Esophagus squamous epithelium (tissue), 5 donors: Measurements from ENCODE around the gene NOTCH4. TPM values are rescaled to one million over a fixed set of nuclear protein-coding genes. Genes with fewer than 3 reads are reported as not detected.
"Not testable (repeated sequence)": the region's sequence is repeated elsewhere in the genome, so short reads cannot be mapped to it uniquely, and the experiment has no call there.

Experiments used
- DNase-seq: peaks from one replicate; lab custom pipeline; 2025; lab: John Stamatoyannopoulos, UW
- H3K27ac ChIP-seq, 4 donors: fragments of 200-600 bp; sonication (generic); one replicate each; pipeline ENCODE4 v1.5.1; 2016 to 2019; ENCODE audit warnings: mild to moderate bottlenecking in 1 of 4
- H3K27me3 ChIP-seq, 4 donors: fragments of 200-600 bp; sonication (generic); 1 replicate in 3 of 4; 2 replicates in 1 of 4; pipeline versions ENCODE4 v1.5.1 to v1.6.0; 2017 to 2021; ENCODE audit warnings: antibody characterized with exemption in 1 of 4
- H3K36me3 ChIP-seq, 3 donors: fragments of 200-600 bp; sonication (generic); one replicate each; pipeline ENCODE4 v1.5.1; 2016 to 2019
- H3K4me1 ChIP-seq, 3 donors: fragments of 200-600 bp; sonication (generic); one replicate each; pipeline ENCODE4 v1.5.1; 2017 to 2019
- H3K4me3 ChIP-seq, 4 donors: fragments of 200-600 bp; sonication (generic); 1 replicate in 3 of 4; 2 replicates in 1 of 4; pipeline ENCODE4 v1.5.1; 2016 to 2019; ENCODE audit warnings: mild to moderate bottlenecking in 2 of 4, moderate library complexity in 1 of 4
- H3K9me3 ChIP-seq, 3 donors: fragments of 200-600 bp; sonication (generic); one replicate each; pipeline ENCODE4 v1.5.1; 2016 to 2019
- POLR2A ChIP-seq, 4 donors: fragments of 450-650 bp; IDR thresholded peaks; one replicate each; pipeline ENCODE4 v1.6.1; 2017; ENCODE audit warnings: antibody characterized with exemption in 4 of 4, mild to moderate bottlenecking in 4 of 4, moderate library complexity in 3 of 4
- WGBS, 2 donors: methylation state at CpG; one replicate each; pipeline ENCODE4 v1.1.5; 2018; 5-methylcytosine and 5-hydroxymethylcytosine counted together
- intact Hi-C: fragments of 100-400 bp; cut with DNase I; formaldehyde crosslinking; loops from one replicate; pipeline ENCODE4 v1.15.0; 2022
- total RNA-seq, 4 donors: library from RNA; depleted of rRNA; stranded (reverse); fragments of >200 nt; gene quantifications; one replicate each; pipeline ENCODE4 v1.1.0, GENCODE V29; 2016
- TF ChIP-seq, protein P1 (sequence below), 6 experiments: fragments of 450-650 bp in 4 of 6; fragments of 200-600 bp in 2 of 6; sonication (generic) in 2 of 6; IDR thresholded peaks; one replicate each; pipeline ENCODE4 v1.5.1; 2016 to 2019; ENCODE audit warnings: antibody characterized with exemption in 6 of 6, mild to moderate bottlenecking in 4 of 6, moderate library complexity in 4 of 6
- donor health status: DM: yes; HTN: yes; CAD: no.

The NOTCH4 gene
- total RNA-seq, 4 donors from 2014 or later: 4.7 to 13.2 (median 5.9) TPM

DNA sequence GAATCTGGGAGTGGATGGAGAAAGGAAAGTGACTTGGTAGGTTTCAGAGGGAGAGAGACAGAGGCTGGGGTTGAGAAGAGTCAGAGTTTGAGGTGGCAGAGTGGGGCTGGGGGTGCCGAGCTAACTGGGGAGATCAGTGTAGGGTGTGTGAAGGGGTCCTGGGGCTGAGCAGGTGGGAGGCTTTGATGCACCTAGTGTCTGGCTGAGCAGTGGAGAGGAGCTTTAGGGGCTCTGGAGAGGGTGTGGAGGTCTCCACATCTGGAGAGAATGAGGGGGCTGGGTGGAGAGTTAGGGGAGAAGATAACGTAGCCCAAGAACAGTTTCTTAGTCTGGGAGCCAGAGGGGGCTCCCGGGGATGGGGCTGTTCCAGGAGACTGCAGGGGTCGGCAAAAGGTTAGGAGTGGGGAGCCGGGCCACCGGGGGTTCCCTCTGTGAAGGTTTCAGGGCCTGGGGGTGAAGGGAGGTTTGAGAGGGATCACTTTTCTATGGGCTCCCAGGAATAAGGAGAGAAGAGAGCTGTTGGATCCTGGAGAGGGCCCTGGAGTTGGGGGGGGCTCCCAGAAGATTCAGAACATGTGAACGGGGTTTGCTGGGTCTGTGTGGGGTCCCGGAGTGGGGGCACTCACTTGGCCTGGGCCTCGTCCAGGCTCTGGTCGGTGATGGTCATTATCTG lies 34.7 kb downstream of the NOTCH4 start:
- no peak for DNase-seq
- Histone ChIP-seq H3K27ac (peak overlapping the region; percentile 95 to 99 (median 98)), H3K4me3 (peak overlapping the region; percentile 69 to 93 (median 87)), H3K36me3 (peaks cover 9 to 25% (median 13%) of the 10 kb centered on the region in 3 donors), H3K27me3 (no peaks in the 10 kb centered on the region), H3K9me3 (no peaks in the 10 kb centered on the region), H3K4me1 (peaks cover 22 to 88% (median 44%) of the 10 kb centered on the region in 3 donors)
- intact Hi-C loops: no loop called here
- no peak for TF ChIP-seq POLR2A (IDR thresholded peaks at IDR 0.05)
- TF ChIP-seq, protein P1, sequence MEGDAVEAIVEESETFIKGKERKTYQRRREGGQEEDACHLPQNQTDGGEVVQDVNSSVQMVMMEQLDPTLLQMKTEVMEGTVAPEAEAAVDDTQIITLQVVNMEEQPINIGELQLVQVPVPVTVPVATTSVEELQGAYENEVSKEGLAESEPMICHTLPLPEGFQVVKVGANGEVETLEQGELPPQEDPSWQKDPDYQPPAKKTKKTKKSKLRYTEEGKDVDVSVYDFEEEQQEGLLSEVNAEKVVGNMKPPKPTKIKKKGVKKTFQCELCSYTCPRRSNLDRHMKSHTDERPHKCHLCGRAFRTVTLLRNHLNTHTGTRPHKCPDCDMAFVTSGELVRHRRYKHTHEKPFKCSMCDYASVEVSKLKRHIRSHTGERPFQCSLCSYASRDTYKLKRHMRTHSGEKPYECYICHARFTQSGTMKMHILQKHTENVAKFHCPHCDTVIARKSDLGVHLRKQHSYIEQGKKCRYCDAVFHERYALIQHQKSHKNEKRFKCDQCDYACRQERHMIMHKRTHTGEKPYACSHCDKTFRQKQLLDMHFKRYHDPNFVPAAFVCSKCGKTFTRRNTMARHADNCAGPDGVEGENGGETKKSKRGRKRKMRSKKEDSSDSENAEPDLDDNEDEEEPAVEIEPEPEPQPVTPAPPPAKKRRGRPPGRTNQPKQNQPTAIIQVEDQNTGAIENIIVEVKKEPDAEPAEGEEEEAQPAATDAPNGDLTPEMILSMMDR (IDR thresholded peaks at IDR 0.05): no peak
- WGBS, 2 donors: 1 to 4% methylated on average over 9 to 10 of the region's 10 CpGs

DNA sequence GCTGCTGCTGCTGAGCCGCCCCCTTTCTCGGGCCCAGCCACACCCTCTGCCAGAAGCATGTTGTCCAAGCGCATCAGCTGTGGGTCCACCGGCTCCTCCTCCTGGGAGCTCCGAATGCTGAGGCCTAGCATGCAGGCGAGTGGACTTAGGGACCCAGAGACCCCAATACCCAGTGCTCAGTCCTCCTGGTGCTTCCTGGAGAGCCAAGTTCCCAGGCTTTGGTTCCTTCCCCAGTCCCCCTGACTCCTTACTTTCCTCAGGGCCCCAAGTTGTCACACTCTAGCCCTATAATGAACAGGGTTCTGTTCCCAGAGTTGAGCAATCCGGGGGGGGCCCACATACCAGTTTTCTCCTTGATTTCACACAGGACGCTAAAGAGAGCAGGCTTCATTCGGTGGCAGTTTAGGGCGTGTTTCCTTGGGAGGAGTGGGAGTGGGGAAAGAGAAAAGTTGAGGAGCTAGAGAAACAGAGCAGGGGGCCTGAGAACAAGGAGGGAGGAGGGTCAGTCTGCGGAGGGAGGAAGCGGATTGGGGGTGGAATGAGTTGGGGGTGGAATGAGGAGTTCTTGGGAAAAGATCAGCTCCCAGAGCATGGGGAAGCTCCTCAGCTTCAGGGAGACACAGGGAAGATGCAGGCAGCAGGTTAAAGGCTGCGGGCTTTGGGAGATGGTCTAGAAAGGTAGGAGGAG lies 35.3 kb downstream of the NOTCH4 start:
- H3K27me3 ChIP-seq: no peaks in the 10 kb centered on the region
- no peaks in the 10 kb centered on the region for H3K9me3 ChIP-seq
- peak overlapping the region; percentile 95 to 99 (median 98) for H3K27ac ChIP-seq
- whole genome bisulfite sequencing, 2 donors: 17 to 19% methylated on average over 8 to 9 of the region's 13 CpGs
- TF ChIP-seq POLR2A (IDR thresholded peaks at IDR 0.05): no peak
- peaks cover 22 to 85% (median 42%) of the 10 kb centered on the region in 3 donors for H3K4me1 ChIP-seq
- DNase-seq: no peak
- H3K36me3 ChIP-seq: peaks cover 9 to 32% (median 16%) of the 10 kb centered on the region in 3 donors
- H3K4me3 ChIP-seq: peak overlapping the region; percentile 69 to 93 (median 87)
- intact Hi-C loops: no loop called here

DNA sequence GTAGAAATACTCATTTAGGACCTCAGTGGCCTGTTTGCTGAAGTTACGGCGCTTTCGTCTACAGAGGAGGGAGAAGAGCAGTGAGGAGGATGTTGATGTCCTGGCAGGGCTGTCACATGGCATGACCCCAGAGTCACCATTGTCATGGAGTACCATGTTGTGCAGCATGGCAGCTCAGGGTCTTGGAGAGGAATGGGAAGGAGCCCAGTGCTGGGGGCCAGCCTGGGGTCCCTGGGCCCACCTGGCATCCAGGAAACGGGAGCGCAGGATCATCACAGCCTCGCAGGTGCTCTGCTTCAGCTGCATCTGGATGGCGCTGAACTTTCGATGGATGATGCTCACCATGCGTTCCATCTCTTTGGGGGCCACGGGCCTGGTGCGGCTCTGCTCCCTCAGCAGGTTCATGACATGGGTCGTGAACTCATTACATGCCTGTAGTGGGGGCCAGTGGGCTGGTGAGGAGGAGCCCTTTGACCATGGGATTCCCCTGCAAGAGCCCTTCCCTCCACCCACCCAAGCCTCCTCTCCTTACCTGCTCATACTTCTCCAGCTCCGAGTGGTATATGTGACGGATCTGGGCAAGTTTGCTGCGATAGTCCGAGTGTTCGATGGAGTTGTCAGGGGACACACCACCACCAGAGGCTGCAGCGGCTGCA lies 36.0 kb downstream of the NOTCH4 start:
- Histone ChIP-seq H3K36me3 (peaks cover 9 to 39% (median 19%) of the 10 kb centered on the region in 3 donors), H3K4me3 (peak overlapping the region in 3 of 4 donors; percentile 86 to 93 (median 88)), H3K27ac (peak overlapping the region; percentile 95 to 99 (median 98)), H3K4me1 (peaks cover 22 to 78% (median 42%) of the 10 kb centered on the region in 3 donors)
- WGBS, 2 donors: 80 to 86% methylated on average over 3 to 14 of the region's 18 CpGs
- H3K9me3 ChIP-seq, intact Hi-C loops, DNase-seq, H3K27me3 ChIP-seq: not testable (repeated sequence)

DNA sequence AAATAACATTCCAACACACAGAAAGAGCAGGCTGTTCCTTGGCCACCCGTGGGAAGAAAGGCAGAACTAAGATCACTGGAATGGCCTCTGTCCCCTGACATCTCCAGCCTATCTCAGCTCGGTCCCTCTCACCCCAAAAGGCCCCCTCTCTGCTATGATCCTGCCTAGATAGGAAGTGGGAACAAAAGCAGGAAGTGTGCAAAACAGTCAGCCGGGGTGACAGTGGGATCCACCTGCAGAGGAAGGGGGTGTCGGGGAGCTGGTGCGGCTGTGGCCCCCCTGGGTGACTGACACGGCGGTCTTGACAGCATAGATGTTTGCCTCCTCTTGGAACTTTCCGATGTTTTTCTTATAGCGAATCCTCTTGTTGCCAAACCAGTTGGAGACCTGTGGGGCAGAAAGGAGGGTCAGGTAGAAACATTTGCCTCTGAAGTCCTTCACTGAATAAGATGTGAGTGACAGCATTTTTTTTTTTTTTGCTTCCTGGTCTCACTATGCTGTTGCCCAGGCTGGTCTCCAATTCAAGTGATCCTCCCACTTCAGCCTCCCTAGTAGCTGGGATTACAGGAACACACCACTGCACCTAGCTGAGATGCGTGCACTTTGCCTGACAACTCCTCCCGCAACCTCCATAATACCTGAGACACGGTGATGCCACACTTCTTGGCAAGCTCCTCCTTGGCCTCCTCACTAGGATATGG lies 36.7 kb downstream of the NOTCH4 start:
- intact Hi-C loops: no loop called here
- Histone ChIP-seq H3K4me1 (peaks cover 19 to 78% (median 37%) of the 10 kb centered on the region in 3 donors), H3K4me3 (no peak overlapping the region), H3K27ac (peak overlapping the region; percentile 64 to 99 (median 98)), H3K27me3 (no peaks in the 10 kb centered on the region), H3K36me3 (peaks cover 9 to 46% (median 19%) of the 10 kb centered on the region in 3 donors), H3K9me3 (no peaks in the 10 kb centered on the region)
- TF ChIP-seq, protein P1 (IDR thresholded peaks at IDR 0.05): no peak
- no peak for TF ChIP-seq POLR2A (IDR thresholded peaks at IDR 0.05)
- 60% methylated on average over 10 to 12 of the region's 12 CpGs for WGBS, 2 donors
- no peak for DNase-seq

DNA sequence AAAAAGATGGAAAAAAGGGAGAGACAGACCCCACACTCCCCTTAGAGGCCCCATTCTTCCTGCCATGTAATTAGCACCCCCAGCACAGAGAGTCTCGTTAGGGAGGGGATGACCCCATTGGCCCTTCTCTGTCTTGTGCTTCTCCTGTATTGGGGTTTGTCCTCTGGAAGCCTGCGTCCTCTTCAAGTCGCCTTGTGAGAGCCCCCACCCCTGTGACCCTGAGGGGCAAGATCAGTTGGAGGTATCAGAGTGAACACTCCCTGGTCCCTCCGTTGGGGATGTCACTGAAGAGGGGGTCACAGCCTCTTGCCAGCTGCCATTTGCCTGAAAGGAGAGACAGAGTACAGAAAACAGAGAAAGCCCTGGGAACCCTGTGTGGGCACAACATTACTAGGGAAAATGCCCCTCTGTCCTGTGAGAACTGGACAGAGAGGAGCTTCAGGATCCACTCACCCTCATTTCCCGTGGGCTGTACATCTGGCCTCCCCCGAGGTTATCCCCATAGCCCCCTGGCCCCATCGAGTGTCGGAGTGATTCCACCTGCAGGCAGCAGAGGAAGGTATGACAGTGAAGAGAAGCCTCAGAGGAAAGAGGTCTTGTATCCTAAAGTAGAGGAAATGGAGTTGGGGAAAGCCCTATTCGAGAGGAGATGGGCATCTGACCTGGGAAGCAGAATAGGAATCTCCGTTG lies 37.6 kb downstream of the NOTCH4 start:
- H3K9me3 ChIP-seq, H3K27me3 ChIP-seq, DNase-seq, H3K4me3 ChIP-seq, intact Hi-C loops: not testable (repeated sequence)
- Histone ChIP-seq H3K4me1 (peaks cover 17 to 78% (median 43%) of the 10 kb centered on the region in 3 donors), H3K27ac (peak overlapping the region; percentile 64 to 99 (median 92)), H3K36me3 (peaks cover 11 to 54% (median 19%) of the 10 kb centered on the region in 3 donors)
- 41 to 59% methylated on average over 5 to 6 of the region's 10 CpGs for WGBS, 2 donors

DNA sequence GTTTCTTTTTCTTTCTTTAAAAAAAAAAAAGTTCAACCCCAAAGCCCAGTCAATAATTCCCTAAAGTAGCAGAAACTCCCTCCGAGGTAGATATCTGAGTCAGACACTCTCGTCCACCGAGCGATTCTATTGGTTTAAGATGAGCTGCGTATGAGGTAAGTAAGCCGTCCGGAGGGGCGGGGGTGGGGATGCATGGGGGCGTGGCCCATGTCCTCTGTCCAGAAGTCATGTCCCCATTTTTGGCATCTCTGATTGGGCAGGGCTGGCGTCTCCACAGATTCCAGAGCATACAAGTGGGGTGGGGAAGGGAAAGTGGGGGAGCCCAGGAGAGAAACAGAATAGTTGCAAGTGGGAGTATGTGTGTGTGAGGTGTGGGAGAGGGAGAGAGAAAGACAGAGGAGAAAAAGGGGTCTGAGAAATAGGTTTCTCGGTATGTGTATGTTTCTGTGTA lies 38.2 kb downstream of the NOTCH4 start:
- H3K4me1 ChIP-seq: peaks cover 17 to 78% (median 38%) of the 10 kb centered on the region in 3 donors
- WGBS, 2 donors: 7 to 34% methylated on average over 10 of the region's 11 CpGs
- H3K4me3 ChIP-seq, intact Hi-C loops, H3K9me3 ChIP-seq, DNase-seq, H3K27me3 ChIP-seq: not testable (repeated sequence)
- peaks cover 15 to 60% (median 19%) of the 10 kb centered on the region in 3 donors for H3K36me3 ChIP-seq
- peak overlapping the region; percentile 64 to 99 (median 92) for H3K27ac ChIP-seq
